ENCODE results near the gene MEGF8.

DNA sequence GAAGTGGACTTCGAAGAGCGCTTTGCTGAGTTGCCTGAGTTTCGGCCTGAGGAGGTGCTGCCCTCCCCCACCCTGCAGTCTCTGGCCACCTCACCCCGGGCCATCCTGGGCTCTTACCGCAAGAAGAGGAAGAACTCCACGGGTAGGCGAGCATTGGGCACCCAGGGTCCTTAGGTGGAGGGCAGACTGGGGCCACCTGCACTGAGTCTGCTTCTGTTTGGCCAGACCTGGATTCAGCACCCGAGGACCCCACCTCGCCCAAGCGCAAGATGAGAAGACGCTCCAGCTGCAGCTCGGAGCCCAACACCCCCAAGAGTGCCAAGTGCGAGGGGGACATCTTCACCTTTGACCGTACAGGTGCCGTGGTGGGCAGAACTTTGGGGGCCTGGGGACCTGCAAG is 31.5 kb upstream of the MEGF8 start:
- TF ChIP-seq, protein P1, sequence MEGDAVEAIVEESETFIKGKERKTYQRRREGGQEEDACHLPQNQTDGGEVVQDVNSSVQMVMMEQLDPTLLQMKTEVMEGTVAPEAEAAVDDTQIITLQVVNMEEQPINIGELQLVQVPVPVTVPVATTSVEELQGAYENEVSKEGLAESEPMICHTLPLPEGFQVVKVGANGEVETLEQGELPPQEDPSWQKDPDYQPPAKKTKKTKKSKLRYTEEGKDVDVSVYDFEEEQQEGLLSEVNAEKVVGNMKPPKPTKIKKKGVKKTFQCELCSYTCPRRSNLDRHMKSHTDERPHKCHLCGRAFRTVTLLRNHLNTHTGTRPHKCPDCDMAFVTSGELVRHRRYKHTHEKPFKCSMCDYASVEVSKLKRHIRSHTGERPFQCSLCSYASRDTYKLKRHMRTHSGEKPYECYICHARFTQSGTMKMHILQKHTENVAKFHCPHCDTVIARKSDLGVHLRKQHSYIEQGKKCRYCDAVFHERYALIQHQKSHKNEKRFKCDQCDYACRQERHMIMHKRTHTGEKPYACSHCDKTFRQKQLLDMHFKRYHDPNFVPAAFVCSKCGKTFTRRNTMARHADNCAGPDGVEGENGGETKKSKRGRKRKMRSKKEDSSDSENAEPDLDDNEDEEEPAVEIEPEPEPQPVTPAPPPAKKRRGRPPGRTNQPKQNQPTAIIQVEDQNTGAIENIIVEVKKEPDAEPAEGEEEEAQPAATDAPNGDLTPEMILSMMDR (IDR thresholded peaks at IDR 0.05), result no peak
- TF ChIP-seq POLR2A (IDR thresholded peaks at IDR 0.05), result no peak

Data from esophagus squamous epithelium (tissue), 4 donors.